Skeletal muscle satellite cell (primary cell): ENCODE measurements around the gene NUCB1.
"Not testable (repeated sequence)": the region's sequence is repeated elsewhere in the genome, so short reads cannot be mapped to it uniquely, and the experiment has no call there.

Experiments
- H3K27me3 ChIP-seq: 2 replicates; pipeline ENCODE4 v1.7.0; 2013; ENCODE audit warnings: low read length; ENCODE audit not compliant: control insufficient read depth, insufficient read depth
- H3K36me3 ChIP-seq: 2 replicates; pipeline ENCODE4 v1.7.0; 2013; ENCODE audit warnings: mild to moderate bottlenecking, control low read depth, low read length; ENCODE audit not compliant: insufficient read depth
- H3K4me1 ChIP-seq: 2 replicates; pipeline ENCODE4 v1.7.0; 2013; ENCODE audit warnings: low read length; ENCODE audit not compliant: control insufficient read depth, insufficient read depth
- H3K4me2 ChIP-seq: 2 replicates; pipeline ENCODE4 v1.7.0; 2013; ENCODE audit warnings: mild to moderate bottlenecking, low read length
- H3K4me3 ChIP-seq: 2 replicates; pipeline ENCODE4 v1.7.0; 2013; ENCODE audit warnings: low read length
- H3K9ac ChIP-seq: 2 replicates; pipeline ENCODE4 v1.7.0; 2013; ENCODE audit warnings: mild to moderate bottlenecking, low read depth, low read length, moderate library complexity
- H3K9me3 ChIP-seq: replicated peaks from 2 replicates; pipeline ENCODE4 v1.7.0; 2013; ENCODE audit warnings: mild to moderate bottlenecking, control low read depth, low read length

The NUCB1 gene

GRCh38 chr19:48867746-48868113 lies 32.4 kb upstream of the NUCB1 start:
- Histone ChIP-seq H3K4me1 (peaks cover 26% of the 10 kb centered on the region), H3K9me3 (no peaks in the 10 kb centered on the region), H3K4me2 (peak overlapping the region; percentile 97), H3K4me3 (peak overlapping the region; percentile 77), H3K36me3 (peaks cover 14% of the 10 kb centered on the region), H3K9ac (peak overlapping the region; percentile 83), H3K27me3 (no peaks in the 10 kb centered on the region)

- peaks cover 26% of the 10 kb centered on the region for H3K4me1 ChIP-seq
- H3K36me3 ChIP-seq: peaks cover 18% of the 10 kb centered on the region
- H3K9me3 ChIP-seq: no peaks in the 10 kb centered on the region
- H3K9ac ChIP-seq: peak within 1 kb of the TSS; percentile 83
- peak within 1 kb of the TSS; percentile 97 for H3K4me2 ChIP-seq
- peak within 1 kb of the TSS; percentile 77 for H3K4me3 ChIP-seq
- no peaks in the 10 kb centered on the region for H3K27me3 ChIP-seq
Observed at GRCh38 chr19:48868114-48868886, 31.8 kb upstream of the NUCB1 start, which contains the start of gene PLEKHA4. TSS of gene PLEKHA4 (minus strand) at chr19:48868617. CDS start at chr19:48867620, 997 bp downstream.

- H3K4me3 ChIP-seq: no peak overlapping the region
- no peaks in the 10 kb centered on the region for H3K9me3 ChIP-seq
- H3K9ac ChIP-seq: no peak overlapping the region
- H3K4me2 ChIP-seq: no peak overlapping the region
- H3K27me3 ChIP-seq: no peaks in the 10 kb centered on the region
- peaks cover 26% of the 10 kb centered on the region for H3K4me1 ChIP-seq
- H3K36me3 ChIP-seq: peaks cover 25% of the 10 kb centered on the region
Observed at GRCh38 chr19:48870048-48870447, 30.1 kb upstream of the NUCB1 start.

GRCh38 chr19:48871471-48872181 lies 28.5 kb upstream of the NUCB1 start:
- H3K27me3 ChIP-seq, H3K9ac ChIP-seq, H3K9me3 ChIP-seq, H3K4me3 ChIP-seq: not testable (repeated sequence)
- Histone ChIP-seq H3K4me2 (peak overlapping the region; percentile 51), H3K36me3 (peaks cover 39% of the 10 kb centered on the region), H3K4me1 (peaks cover 33% of the 10 kb centered on the region)

GRCh38 chr19:48872182-48872883 lies 27.8 kb upstream of the NUCB1 start, which contains the start of gene PPP1R15A:
TSS of gene PPP1R15A (plus strand) at chr19:48872421. CDS start at chr19:48873234, 813 bp downstream.
- H3K27me3 ChIP-seq: no peaks in the 10 kb centered on the region
- peak within 1 kb of the TSS; percentile 99 for H3K9ac ChIP-seq
- peak within 1 kb of the TSS; percentile 91 for H3K4me3 ChIP-seq
- H3K36me3 ChIP-seq: peaks cover 41% of the 10 kb centered on the region
- H3K4me2 ChIP-seq: peak within 1 kb of the TSS; percentile 84
- peaks cover 28% of the 10 kb centered on the region for H3K4me1 ChIP-seq
- H3K9me3 ChIP-seq: no peaks in the 10 kb centered on the region

GRCh38 chr19:48872884-48873475 lies 27.1 kb upstream of the NUCB1 start:
- Histone ChIP-seq H3K27me3 (no peaks in the 10 kb centered on the region), H3K4me3 (peak overlapping the region; percentile 91), H3K4me2 (peak overlapping the region; percentile 84), H3K4me1 (peaks cover 22% of the 10 kb centered on the region), H3K36me3 (peaks cover 47% of the 10 kb centered on the region), H3K9me3 (no peaks in the 10 kb centered on the region), H3K9ac (peak overlapping the region; percentile 99)

- Histone ChIP-seq H3K9me3 (no peaks in the 10 kb centered on the region), H3K9ac (peak overlapping the region; percentile 99), H3K4me3 (peak overlapping the region; percentile 91), H3K4me1 (peaks cover 16% of the 10 kb centered on the region), H3K4me2 (peak overlapping the region; percentile 84), H3K27me3 (no peaks in the 10 kb centered on the region), H3K36me3 (peaks cover 54% of the 10 kb centered on the region)
Observed at GRCh38 chr19:48873476-48874302, 26.4 kb upstream of the NUCB1 start.

GRCh38 chr19:48874303-48875135 lies 25.6 kb upstream of the NUCB1 start:
- H3K9ac ChIP-seq: peak overlapping the region; percentile 99
- H3K36me3 ChIP-seq: peaks cover 59% of the 10 kb centered on the region
- no peaks in the 10 kb centered on the region for H3K27me3 ChIP-seq

GRCh38 chr19:48876043-48876981 lies 23.8 kb upstream of the NUCB1 start:
- Histone ChIP-seq H3K9ac (peak overlapping the region; percentile 99), H3K4me3 (peak overlapping the region; percentile 91)

More at GRCh38 chr19:48874303-48875135, 25.6 kb upstream of the NUCB1 start:
- Histone ChIP-seq H3K4me3 (peak overlapping the region; percentile 91), H3K4me1 (peaks cover 13% of the 10 kb centered on the region), H3K4me2 (peak overlapping the region; percentile 84), H3K9me3 (no peaks in the 10 kb centered on the region)

More at GRCh38 chr19:48876043-48876981, 23.8 kb upstream of the NUCB1 start:
- Histone ChIP-seq H3K4me2 (peak overlapping the region; percentile 84), H3K36me3 (peaks cover 59% of the 10 kb centered on the region), H3K4me1 (peaks cover 13% of the 10 kb centered on the region)
- not testable (repeated sequence) for H3K9me3 ChIP-seq, H3K27me3 ChIP-seq
